Lung (tissue), 12 donors: ENCODE data around the gene CEP170. TPM values are rescaled to one million over a fixed set of nuclear protein-coding genes. Genes with fewer than 3 reads are reported as not detected.

ENCODE experiments used
- ATAC-seq: fragments of 200-7000 bp; cut with Tn5 transposase; one replicate; pipeline ENCODE4 v1.9.1; 2020; ENCODE audit warnings: moderate number of reproducible peaks; ENCODE audit not compliant: insufficient read depth, low FRiP score
- DNase-seq, 3 donors: peaks; one replicate each; pipeline ENCODE4 v3.0.0-alpha.2; 2013 to 2017
- H3K27ac ChIP-seq, 2 donors: one replicate each; pipeline ENCODE4 v1.5.1; 2013; ENCODE audit warnings: mild to moderate bottlenecking in 2 of 2, moderate library complexity in 2 of 2, control low read depth in 1 of 2, inconsistent platforms in 1 of 2, low read depth in 1 of 2, low read length in 1 of 2
- H3K27me3 ChIP-seq, 3 donors: one replicate each; pipeline ENCODE4 v1.5.1; 2013; ENCODE audit warnings: low read length in 2 of 3; ENCODE audit not compliant: control insufficient read depth in 3 of 3, insufficient read depth in 3 of 3
- H3K36me3 ChIP-seq, 4 donors: one replicate each; pipeline ENCODE4 v1.5.1; 2013; ENCODE audit warnings: low read length in 4 of 4, mild to moderate bottlenecking in 1 of 4, moderate library complexity in 1 of 4; ENCODE audit not compliant: control insufficient read depth in 4 of 4, insufficient read depth in 4 of 4
- H3K4me1 ChIP-seq, 5 donors: one replicate each; pipeline ENCODE4 v1.5.1; 2013; ENCODE audit warnings: low read length in 5 of 5, mild to moderate bottlenecking in 2 of 5, moderate library complexity in 1 of 5; ENCODE audit not compliant: control insufficient read depth in 5 of 5, insufficient read depth in 5 of 5
- H3K4me3 ChIP-seq: one replicate; pipeline ENCODE4 v1.5.1; 2013; ENCODE audit warnings: mild to moderate bottlenecking, control low read depth, moderate library complexity
- H3K9ac ChIP-seq, 2 donors: one replicate each; pipeline ENCODE4 v1.5.1; 2013; ENCODE audit warnings: low read length in 2 of 2, control low read depth in 1 of 2; ENCODE audit not compliant: insufficient read depth in 1 of 2
- H3K9me3 ChIP-seq, 4 donors: one replicate each; pipeline ENCODE4 v1.5.1; 2013; ENCODE audit warnings: low read length in 3 of 4, mild to moderate bottlenecking in 1 of 4, moderate library complexity in 1 of 4; ENCODE audit not compliant: control insufficient read depth in 4 of 4, insufficient read depth in 3 of 4
- WGBS, 2 donors: extraction: QIAGEN DNeasy Blood & Tissue Kit; methylation state at CpG; one replicate each; pipeline ENCODE4 v1.1.7; 2013; 5-methylcytosine and 5-hydroxymethylcytosine counted together
- polyA plus RNA-seq, 2 donors: library from polyadenylated mRNA; stranded (reverse); fragments of 200-250 nt; gene quantifications; one replicate each; pipeline ENCODE4 v1.2.1, GENCODE V29; 2013
- total RNA-seq, 2 donors: library from RNA; depleted of rRNA in 1 of 2; stranded (reverse); fragments of >200 nt in 1 of 2; gene quantifications; one replicate each; pipeline ENCODE4 v1.2.1, GENCODE V29; 2014 to 2021
- TF ChIP-seq, protein P1 (sequence below): IDR thresholded peaks from 2 replicates; pipeline ENCODE4 v1.5.1; 2012; ENCODE audit warnings: mild to moderate bottlenecking; ENCODE audit errors: control extremely low read depth, extremely low read depth
- donor health status: control.
- donor health status: control.
- donor health status: Bipolar disorder and iron deficiency.
- donor health status: healthy.
- donor health status: DM: yes; HTN: yes; CAD: no.

The CEP170 gene
- total and polyA plus RNA-seq, 4 donors: 24.2 to 113 (median 55.8) TPM

DNA sequence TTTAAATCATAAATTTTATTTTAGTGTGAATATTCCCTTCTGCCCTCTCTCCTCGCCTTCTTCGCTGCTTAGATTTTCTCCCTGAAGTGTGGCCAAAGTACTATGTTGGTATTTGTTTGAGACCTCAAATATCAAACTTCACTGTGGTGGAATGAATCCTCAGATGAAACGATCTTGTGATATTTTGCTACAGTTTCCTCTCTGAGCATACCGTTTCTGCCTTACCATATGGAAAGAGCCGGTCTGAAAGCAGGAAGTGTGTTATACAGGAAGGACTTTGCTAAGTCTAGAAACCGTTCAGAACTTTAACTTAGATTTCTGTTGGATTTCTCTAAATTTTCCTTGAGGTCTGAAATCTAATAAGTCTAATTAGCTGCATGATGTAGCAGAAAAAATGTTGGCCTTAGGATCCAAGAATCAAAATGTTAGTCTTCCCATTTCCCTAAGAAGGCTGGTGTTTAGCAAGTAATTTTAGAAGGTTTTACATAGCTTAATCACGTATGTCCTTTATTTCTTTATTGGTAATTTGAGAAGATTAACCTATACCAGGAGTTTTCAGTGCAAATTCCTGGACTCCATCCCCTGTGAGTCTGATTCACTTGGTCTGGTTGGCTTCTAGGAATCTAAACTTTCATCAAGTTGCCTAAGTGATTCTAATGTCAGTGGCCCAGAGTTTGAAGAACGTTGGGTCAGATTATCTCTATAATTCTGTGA, 31.5 kb upstream of the CEP170 start:
- no peaks in the 10 kb centered on the region for H3K27me3 ChIP-seq
- 43 to 50% methylated on average over 8 of the region's 8 CpGs for WGBS, 2 donors
- DNase-seq (peak in 2 of 3 donors; percentile 25 to 26), ATAC-seq (no peak)
- peak overlapping the region in 1 of 2 donors; percentile 53 for H3K27ac ChIP-seq
- H3K9me3 ChIP-seq: no peaks in the 10 kb centered on the region
- TF ChIP-seq, protein P1, sequence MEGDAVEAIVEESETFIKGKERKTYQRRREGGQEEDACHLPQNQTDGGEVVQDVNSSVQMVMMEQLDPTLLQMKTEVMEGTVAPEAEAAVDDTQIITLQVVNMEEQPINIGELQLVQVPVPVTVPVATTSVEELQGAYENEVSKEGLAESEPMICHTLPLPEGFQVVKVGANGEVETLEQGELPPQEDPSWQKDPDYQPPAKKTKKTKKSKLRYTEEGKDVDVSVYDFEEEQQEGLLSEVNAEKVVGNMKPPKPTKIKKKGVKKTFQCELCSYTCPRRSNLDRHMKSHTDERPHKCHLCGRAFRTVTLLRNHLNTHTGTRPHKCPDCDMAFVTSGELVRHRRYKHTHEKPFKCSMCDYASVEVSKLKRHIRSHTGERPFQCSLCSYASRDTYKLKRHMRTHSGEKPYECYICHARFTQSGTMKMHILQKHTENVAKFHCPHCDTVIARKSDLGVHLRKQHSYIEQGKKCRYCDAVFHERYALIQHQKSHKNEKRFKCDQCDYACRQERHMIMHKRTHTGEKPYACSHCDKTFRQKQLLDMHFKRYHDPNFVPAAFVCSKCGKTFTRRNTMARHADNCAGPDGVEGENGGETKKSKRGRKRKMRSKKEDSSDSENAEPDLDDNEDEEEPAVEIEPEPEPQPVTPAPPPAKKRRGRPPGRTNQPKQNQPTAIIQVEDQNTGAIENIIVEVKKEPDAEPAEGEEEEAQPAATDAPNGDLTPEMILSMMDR: no peak
- peaks cover 0 to 21% (median 10%) of the 10 kb centered on the region in 4 donors for H3K36me3 ChIP-seq
- H3K4me1 ChIP-seq: peaks cover 0 to 22% (median 0%) of the 10 kb centered on the region in 5 donors
- no peak overlapping the region for H3K4me3 ChIP-seq
- peak overlapping the region in 1 of 2 donors; percentile 8 for H3K9ac ChIP-seq

DNA sequence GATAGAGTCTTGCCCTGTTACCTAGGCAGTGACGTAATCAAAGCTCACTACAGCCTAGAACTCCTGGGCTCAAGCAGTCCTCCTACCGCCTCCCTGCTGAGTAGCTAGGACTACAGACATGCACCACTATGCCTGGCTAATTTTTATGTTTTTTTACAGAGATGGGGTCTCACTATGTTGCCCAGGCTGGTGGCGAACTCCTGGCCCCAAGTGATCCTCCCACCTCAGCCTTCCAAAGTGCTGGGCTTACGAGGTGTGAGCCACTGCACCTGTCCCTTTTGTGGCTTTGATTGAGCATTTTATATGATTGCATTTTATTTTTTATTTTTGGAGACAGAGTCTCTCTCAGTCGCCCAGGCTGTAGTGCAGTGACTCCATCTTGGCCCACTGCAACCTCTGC, 26.6 kb upstream of the CEP170 start:
- Histone ChIP-seq H3K4me1 (peaks cover 0 to 12% (median 0%) of the 10 kb centered on the region in 5 donors), H3K27ac (no peak overlapping the region), H3K27me3 (no peaks in the 10 kb centered on the region), H3K4me3 (no peak overlapping the region), H3K9ac (no peak overlapping the region), H3K9me3 (peaks cover 0 to 5% (median under 1%) of the 10 kb centered on the region in 4 donors), H3K36me3 (peaks cover 0 to 22% (median 7%) of the 10 kb centered on the region in 4 donors)
- 97 to 99% methylated on average over 5 of the region's 5 CpGs for WGBS, 2 donors
- no peak for ATAC-seq
- DNase-seq: no peak
- TF ChIP-seq, protein P1: no peak

DNA sequence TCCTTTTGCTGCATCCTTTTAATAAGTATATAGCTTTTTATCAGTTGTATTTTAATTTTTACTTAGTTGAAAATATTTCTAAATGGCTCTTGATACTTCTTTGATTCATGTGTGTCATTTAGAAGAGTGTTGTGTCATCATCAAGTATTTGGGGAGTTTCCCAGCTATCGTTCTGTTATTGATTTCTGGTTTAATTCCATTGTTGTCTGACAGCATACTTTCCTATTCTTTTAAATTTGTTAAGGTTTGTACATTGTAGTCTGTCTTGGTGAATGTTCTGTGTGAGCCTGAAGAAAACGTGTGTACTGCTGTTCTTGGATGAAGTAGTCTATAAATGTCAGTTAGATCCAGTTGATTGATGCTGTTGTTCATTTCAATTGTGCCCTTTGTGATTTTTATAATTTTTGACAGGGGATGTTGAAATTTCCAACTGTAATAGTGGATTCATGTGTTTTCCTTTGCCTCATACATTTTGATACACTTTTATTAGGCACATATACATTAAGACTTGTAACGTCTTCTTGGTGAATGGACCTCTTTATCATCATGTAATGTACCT, 25.6 kb upstream of the CEP170 start:
- Histone ChIP-seq H3K9ac (no peak overlapping the region), H3K9me3 (peaks cover 0 to 5% (median under 1%) of the 10 kb centered on the region in 4 donors), H3K27me3 (no peaks in the 10 kb centered on the region), H3K4me3 (no peak overlapping the region), H3K27ac (no peak overlapping the region), H3K4me1 (peaks cover 0 to 2% (median 0%) of the 10 kb centered on the region in 5 donors), H3K36me3 (peaks cover 2 to 26% (median 11%) of the 10 kb centered on the region in 4 donors)
- DNase-seq (no peak), ATAC-seq (no peak)
- TF ChIP-seq, protein P1: no peak
- WGBS, 2 donors: 63 to 75% methylated on average over 3 of the region's 3 CpGs
